Dendritic cell treated with granulocyte-macrophage colony-stimulating factor and Interleukin-4, amounts not matched to agents 40 ng/mL and 50 ng/mL, for 4 days (primary cell): ENCODE results near the gene GM2A.
"Not testable (repeated sequence)": the region's sequence is repeated elsewhere in the genome, so short reads cannot be mapped to it uniquely, and the experiment has no call there.

Experiments used
- H3K27ac Mint-ChIP-seq: one replicate; pipeline ENCODE4 v1.8.0; 2022; ENCODE audit warnings: mild to moderate bottlenecking, mixed read lengths
- H3K27me3 Mint-ChIP-seq: one replicate; pipeline ENCODE4 v1.8.0; 2022; ENCODE audit warnings: mild to moderate bottlenecking, mixed read lengths
- H3K36me3 Mint-ChIP-seq: one replicate; pipeline ENCODE4 v1.8.0; 2022; ENCODE audit warnings: low read depth, mixed read lengths
- H3K4me1 Mint-ChIP-seq: one replicate; pipeline ENCODE4 v1.8.0; 2022; ENCODE audit warnings: low read depth, mixed read lengths
- H3K4me3 Mint-ChIP-seq: one replicate; pipeline ENCODE4 v1.8.0; 2022; ENCODE audit warnings: mild to moderate bottlenecking, moderate library complexity, mixed read lengths
- H3K9me3 Mint-ChIP-seq: one replicate; pipeline ENCODE4 v1.8.0; 2022; ENCODE audit warnings: mixed read lengths
- intact Hi-C: fragments of 100-400 bp; cut with micrococcal nuclease; formaldehyde crosslinking; loops from one replicate; pipeline ENCODE4 v1.15.0; 2022

Gene GM2A

GRCh38 chr5:151222054-151222789 is 30.8 kb upstream of the GM2A start:
- no peaks in the 10 kb centered on the region for H3K27me3 Mint-ChIP-seq
- peak overlapping the region; percentile 86 for H3K27ac Mint-ChIP-seq
- H3K36me3 Mint-ChIP-seq = peaks cover 21% of the 10 kb centered on the region
- H3K9me3 Mint-ChIP-seq = no peaks in the 10 kb centered on the region
- peaks cover 69% of the 10 kb centered on the region for H3K4me1 Mint-ChIP-seq
- H3K4me3 Mint-ChIP-seq = peak overlapping the region; percentile 92
- intact Hi-C loops = no loop called here

GRCh38 chr5:151222790-151223446 is 30.1 kb upstream of the GM2A start:
- Mint-ChIP-seq H3K27ac (peak overlapping the region; percentile 86), H3K36me3 (peaks cover 16% of the 10 kb centered on the region), H3K4me3 (peak overlapping the region; percentile 92), H3K27me3 (no peaks in the 10 kb centered on the region), H3K4me1 (peaks cover 67% of the 10 kb centered on the region), H3K9me3 (no peaks in the 10 kb centered on the region)
- intact Hi-C loops = no loop called here

GRCh38 chr5:151223447-151224264 is 29.3 kb upstream of the GM2A start, which contains the start of gene CCDC69:
Gene CCDC69, minus strand, starts transcription at chr5:151224092. Its CDS starts 122 bp downstream, at chr5:151223970.
- Mint-ChIP-seq H3K4me1 (peaks cover 61% of the 10 kb centered on the region), H3K27ac (peak within 1 kb of the TSS; percentile 86), H3K36me3 (peaks cover 11% of the 10 kb centered on the region), H3K27me3 (no peaks in the 10 kb centered on the region), H3K4me3 (peak within 1 kb of the TSS; percentile 92), H3K9me3 (no peaks in the 10 kb centered on the region)
- intact Hi-C loops = no loop called here

DNA sequence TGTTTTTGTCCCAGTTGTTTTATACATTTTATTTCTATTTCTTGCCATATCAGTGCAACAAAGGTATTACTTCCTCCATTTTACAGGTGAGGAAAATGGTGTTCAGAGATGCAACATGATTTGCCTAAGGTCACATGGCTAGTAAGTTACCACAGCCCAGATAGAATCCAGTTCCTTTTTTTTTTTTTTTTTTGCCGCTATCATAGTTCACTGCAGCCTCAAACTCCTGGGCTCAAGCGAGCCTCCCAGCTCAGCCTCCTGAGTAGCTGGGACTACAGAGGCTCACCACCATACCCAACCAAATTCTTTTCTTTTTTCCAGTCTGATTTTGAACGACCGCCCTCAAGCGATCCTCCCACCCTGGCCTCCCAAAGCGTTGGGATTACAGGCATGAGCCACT is 28.6 kb upstream of the GM2A start:
- intact Hi-C loops = no loop called here
- Mint-ChIP-seq H3K27me3 (no peaks in the 10 kb centered on the region), H3K36me3 (peaks cover 11% of the 10 kb centered on the region), H3K4me3 (peak overlapping the region; percentile 92), H3K4me1 (peaks cover 54% of the 10 kb centered on the region), H3K9me3 (no peaks in the 10 kb centered on the region), H3K27ac (peak overlapping the region; percentile 86)

GRCh38 chr5:151225071-151225470 is 27.9 kb upstream of the GM2A start:
- no peaks in the 10 kb centered on the region for H3K27me3 Mint-ChIP-seq
- H3K4me1 Mint-ChIP-seq = peaks cover 49% of the 10 kb centered on the region
- H3K4me3 Mint-ChIP-seq = no peak overlapping the region
- intact Hi-C loops = no loop called here
- no peak overlapping the region for H3K27ac Mint-ChIP-seq
- no peaks in the 10 kb centered on the region for H3K9me3 Mint-ChIP-seq
- H3K36me3 Mint-ChIP-seq = peaks cover 11% of the 10 kb centered on the region

DNA sequence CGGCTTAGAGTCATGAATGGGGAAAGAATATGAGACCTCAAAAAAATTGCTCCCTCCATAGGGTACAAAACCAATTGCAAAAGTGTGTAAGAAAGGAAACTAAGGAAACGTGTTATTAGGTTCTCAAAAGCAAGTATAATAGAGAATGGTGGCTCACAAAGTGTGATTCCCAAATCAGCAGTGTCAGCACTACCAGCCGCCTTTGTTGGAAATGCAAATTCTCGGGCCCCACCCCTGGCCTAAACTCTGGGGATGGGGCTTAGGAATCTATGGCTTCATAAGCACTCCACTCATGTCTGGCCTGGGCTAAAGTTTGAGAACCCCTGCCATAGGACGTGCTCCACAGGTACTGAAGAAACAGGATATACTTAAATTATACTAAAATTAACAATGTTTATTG is 27.5 kb upstream of the GM2A start:
- intact Hi-C loops = no loop called here
- Mint-ChIP-seq H3K27me3 (no peaks in the 10 kb centered on the region), H3K36me3 (peaks cover 11% of the 10 kb centered on the region), H3K4me1 (peaks cover 45% of the 10 kb centered on the region), H3K27ac (no peak overlapping the region), H3K4me3 (no peak overlapping the region), H3K9me3 (no peaks in the 10 kb centered on the region)

DNA sequence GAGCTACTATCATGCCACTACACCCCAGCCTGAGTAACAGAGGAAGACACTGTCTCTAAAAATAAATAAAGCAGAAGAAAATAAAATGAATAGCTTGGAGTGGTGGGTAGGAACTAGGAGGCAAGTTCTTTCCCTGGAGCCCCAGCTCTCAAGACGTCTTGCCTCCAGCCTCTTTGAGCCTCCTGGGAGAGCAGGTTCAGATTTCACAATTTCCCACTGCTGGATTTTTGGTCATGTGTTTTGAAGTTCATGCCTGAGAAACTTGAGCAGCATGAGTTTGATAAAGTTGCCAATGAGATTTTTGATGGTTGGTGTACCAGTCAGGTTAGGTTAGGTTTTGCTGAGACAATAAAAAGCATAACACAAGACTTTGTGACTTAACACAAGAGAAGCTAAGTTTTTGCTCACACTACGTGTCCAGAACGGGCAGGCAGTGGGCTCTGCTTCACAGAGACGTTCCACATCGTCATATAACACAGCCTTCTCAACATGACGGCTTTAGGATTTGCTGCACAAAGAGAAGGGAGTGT is 25.0 kb upstream of the GM2A start:
- Mint-ChIP-seq H3K4me1 (peaks cover 20% of the 10 kb centered on the region), H3K27me3 (no peaks in the 10 kb centered on the region), H3K27ac (no peak overlapping the region), H3K36me3 (peaks cover 10% of the 10 kb centered on the region), H3K9me3 (no peaks in the 10 kb centered on the region), H3K4me3 (no peak overlapping the region)
- intact Hi-C loops = no loop called here

- H3K36me3 Mint-ChIP-seq = no peaks in the 10 kb centered on the region
- no peaks in the 10 kb centered on the region for H3K9me3 Mint-ChIP-seq
- no peaks in the 10 kb centered on the region for H3K27me3 Mint-ChIP-seq
- intact Hi-C loops = no loop called here
- H3K27ac Mint-ChIP-seq = no peak overlapping the region
- H3K4me1 Mint-ChIP-seq = peaks cover 12% of the 10 kb centered on the region
- H3K4me3 Mint-ChIP-seq = no peak overlapping the region
Observed at GRCh38 chr5:151228986-151229385, 24.0 kb upstream of the GM2A start.

DNA sequence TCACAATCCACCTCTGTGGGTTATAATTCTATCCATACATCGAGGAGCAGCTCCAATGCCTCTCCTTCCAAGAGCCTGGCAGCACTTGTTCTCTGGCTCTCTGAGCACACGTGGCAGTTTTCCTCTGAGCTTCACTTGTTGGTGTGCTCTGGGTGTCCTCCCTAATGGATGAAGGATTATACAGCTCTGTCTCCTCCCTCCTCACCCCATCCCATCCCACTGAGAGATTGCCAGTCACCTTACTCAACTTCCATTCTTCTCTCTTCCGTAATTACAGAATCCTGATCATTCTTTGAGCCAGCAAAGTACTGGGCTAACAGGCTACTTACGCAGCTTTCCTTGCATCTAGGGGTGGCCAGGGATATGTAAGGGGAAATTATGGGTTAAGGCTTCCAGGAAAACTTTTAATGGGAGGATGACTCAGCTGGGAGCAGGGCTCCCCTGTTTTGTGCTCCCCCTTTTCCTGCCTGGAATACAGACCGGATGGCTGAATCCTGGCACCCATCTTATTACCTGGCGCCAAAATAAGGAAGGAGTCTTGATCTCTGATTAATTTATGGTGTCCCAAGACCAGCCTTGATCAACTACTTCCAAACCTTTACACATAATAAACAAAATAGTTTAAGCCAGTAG is 22.8 kb upstream of the GM2A start:
- Mint-ChIP-seq H3K4me1 (peaks cover 19% of the 10 kb centered on the region), H3K4me3 (no peak overlapping the region), H3K9me3 (no peaks in the 10 kb centered on the region), H3K27ac (no peak overlapping the region), H3K27me3 (no peaks in the 10 kb centered on the region), H3K36me3 (no peaks in the 10 kb centered on the region)
- intact Hi-C loops = no loop called here

DNA sequence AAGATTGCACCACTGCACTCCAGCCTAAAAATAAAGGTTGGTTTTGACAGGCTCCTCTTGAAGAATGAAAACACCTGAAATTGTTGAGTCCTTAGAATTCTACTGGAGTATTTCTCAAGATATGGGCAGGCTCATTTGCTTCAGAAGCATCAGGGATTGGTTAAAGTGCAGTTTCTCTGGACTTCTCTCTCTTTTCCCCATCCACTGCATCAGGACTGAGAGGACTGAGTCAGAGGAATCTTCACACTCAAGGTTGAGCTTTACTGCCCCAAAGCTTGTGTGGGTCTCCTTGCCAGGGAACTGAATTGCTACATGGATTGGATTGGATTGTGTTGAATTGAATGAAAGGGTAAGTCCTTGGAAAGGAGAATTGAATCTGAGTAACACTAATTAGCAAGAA is 21.6 kb upstream of the GM2A start:
- H3K4me3 Mint-ChIP-seq = no peak overlapping the region
- no peaks in the 10 kb centered on the region for H3K36me3 Mint-ChIP-seq
- intact Hi-C loops = no loop called here
- H3K9me3 Mint-ChIP-seq = no peaks in the 10 kb centered on the region
- no peaks in the 10 kb centered on the region for H3K27me3 Mint-ChIP-seq
- H3K4me1 Mint-ChIP-seq = peaks cover 26% of the 10 kb centered on the region
- no peak overlapping the region for H3K27ac Mint-ChIP-seq

GRCh38 chr5:151233616-151234085 is 19.3 kb upstream of the GM2A start:
- Mint-ChIP-seq H3K9me3 (no peaks in the 10 kb centered on the region), H3K36me3 (no peaks in the 10 kb centered on the region), H3K27me3 (peaks cover 2% of the 10 kb centered on the region), H3K27ac (no peak overlapping the region), H3K4me3 (no peak overlapping the region), H3K4me1 (peaks cover 22% of the 10 kb centered on the region)
- intact Hi-C loops = no loop called here

- H3K36me3 Mint-ChIP-seq = no peaks in the 10 kb centered on the region
- H3K4me3 Mint-ChIP-seq = no peak overlapping the region
- H3K9me3 Mint-ChIP-seq = no peaks in the 10 kb centered on the region
- H3K4me1 Mint-ChIP-seq = peaks cover 23% of the 10 kb centered on the region
- H3K27me3 Mint-ChIP-seq = peaks cover 3% of the 10 kb centered on the region
- peak overlapping the region; percentile 13 for H3K27ac Mint-ChIP-seq
- intact Hi-C loops = loop anchor here (5.0 kb wide), 3 partner anchors 37 to 107 kb away; no protein-coding TSS in a partner anchor
Observed at GRCh38 chr5:151234476-151235238, 18.3 kb upstream of the GM2A start.

- intact Hi-C loops = loop anchor here (5.0 kb wide), 3 partner anchors 38 to 108 kb away; no protein-coding TSS in a partner anchor
- not testable (repeated sequence) for H3K4me3 Mint-ChIP-seq
Observed at GRCh38 chr5:151235239-151235571, 17.8 kb upstream of the GM2A start.

More at GRCh38 chr5:151235239-151235571, 17.8 kb upstream of the GM2A start:
- Mint-ChIP-seq H3K4me1 (peaks cover 24% of the 10 kb centered on the region), H3K27ac (peak overlapping the region; percentile 13)
- H3K36me3 Mint-ChIP-seq, H3K27me3 Mint-ChIP-seq, H3K9me3 Mint-ChIP-seq: not testable (repeated sequence)
